HG03442 (cell line): Measurements from ENCODE around the gene WDR88.
"Not testable (repeated sequence)": the region's sequence is repeated elsewhere in the genome, so short reads cannot be mapped to it uniquely, and the experiment has no call there.

Source experiments
- ATAC-seq: cut with Tn5 transposase; IDR thresholded peaks from one replicate; pipeline ENCODE4 v1.9.1; 2021; ENCODE audit warnings: mild to moderate bottlenecking, moderate library complexity; ENCODE audit not compliant: unreplicated experiment

WDR88 gene

DNA sequence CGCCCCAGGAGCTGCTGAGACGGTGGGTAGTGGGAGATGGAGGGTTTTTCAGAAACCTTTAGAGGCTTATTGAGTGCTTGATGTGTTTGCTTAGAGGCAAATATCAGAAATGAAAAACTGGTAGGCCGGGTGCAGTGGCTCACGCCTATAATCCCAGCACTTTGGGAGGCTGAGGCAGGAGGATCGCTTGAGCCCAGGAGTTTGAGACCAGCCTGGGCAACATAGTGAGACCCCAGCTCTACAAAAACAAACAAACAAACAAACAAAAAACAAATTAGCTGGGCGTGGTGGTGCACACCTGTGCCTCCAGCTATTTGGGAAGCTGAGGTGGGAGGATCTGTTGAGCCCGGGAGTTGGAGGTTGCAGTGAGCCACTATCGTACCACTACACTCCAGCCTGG is 5.2 kb upstream of the WDR88 start:
- not testable (repeated sequence) for ATAC-seq

DNA sequence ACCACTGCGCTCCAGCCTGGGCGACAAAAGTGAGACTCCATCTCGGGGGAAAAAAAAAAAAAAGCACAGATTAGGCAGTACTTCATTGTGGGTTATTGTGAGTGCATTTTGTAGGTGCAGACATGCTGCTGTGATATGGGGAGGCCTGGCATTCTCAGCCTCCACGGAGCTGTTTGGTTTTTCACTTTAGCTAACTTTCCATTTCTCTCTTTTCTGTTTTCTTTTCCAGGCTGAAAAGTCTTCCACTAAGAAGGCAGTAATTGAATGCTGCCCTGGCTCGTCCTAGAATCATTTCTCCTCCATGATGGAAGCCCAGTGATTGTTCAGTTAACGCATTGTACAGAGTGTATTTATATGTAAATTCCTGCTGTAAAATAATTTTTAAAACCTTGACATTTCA is 2.0 kb upstream of the WDR88 start:
- ATAC-seq: no peak

DNA sequence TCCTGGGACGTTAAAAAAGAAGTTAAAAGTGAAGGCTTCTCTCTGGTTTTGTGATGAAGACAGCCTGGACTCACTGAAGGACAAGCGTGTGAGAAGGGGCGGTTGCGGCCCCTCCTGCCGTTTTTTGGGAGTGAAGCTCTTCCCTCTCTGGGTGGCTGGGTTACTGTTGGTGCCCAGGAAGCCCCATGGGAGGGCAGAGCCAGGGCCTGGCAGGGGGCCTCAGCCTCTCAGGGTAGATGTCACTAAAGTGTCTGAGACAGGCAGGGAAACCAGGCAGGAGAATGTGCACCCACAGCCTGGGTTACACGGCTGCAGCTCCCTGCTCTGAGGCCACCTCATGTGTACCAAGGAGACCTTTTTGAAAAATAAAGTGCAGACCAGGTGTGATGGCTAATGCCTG is 1.5 kb upstream of the WDR88 start:
- no peak for ATAC-seq

DNA sequence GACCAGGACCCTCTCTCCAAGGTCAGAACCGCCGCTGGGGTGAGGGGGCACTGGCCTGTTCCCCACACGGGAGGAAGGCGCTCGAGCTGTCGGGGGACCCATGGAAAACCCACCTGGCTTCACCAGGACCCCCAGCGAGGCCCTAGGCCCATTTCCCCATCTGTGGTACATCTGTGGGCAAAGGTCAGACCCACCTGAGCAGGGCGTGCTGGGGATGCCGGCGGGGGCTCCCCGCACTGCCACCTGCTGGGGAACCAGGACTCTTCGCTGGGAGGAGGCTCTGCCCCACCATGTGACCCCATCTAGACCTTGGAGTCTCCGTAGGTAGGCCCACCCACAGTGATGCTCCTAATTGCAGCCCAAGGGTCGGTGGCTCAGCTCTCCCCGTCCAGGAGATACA is 511 bp downstream of the WDR88 start:
- ATAC-seq: no peak

DNA sequence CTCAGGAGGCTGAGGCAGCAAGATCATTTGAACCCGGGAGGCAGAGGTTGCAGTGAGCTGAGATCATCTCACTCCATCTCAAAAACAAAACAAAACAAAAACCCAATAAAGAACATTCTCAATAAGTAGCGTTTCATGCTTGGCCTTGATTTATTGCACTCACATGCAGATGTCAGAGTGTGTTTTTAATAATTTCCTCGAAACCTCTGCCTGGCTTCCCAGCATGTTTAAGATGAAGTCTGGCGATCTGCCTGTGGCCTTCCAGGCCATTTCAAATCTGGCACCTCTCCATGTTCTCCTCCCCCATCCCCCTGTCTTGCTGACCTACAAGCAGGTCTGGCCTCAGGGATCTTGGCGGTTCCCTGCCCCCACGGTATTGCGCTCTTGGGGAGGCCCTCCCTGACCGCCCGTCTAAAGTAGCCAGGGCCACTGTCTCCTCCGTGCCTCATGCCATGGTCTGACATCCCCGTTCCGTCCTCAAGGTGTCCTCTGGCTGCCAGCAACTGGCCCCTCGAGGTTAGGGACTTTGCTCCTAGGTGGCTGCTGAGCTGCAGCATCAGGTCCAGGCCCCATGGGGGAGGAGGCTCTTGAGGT is 1.6 kb downstream of the WDR88 start:
- no peak for ATAC-seq

DNA sequence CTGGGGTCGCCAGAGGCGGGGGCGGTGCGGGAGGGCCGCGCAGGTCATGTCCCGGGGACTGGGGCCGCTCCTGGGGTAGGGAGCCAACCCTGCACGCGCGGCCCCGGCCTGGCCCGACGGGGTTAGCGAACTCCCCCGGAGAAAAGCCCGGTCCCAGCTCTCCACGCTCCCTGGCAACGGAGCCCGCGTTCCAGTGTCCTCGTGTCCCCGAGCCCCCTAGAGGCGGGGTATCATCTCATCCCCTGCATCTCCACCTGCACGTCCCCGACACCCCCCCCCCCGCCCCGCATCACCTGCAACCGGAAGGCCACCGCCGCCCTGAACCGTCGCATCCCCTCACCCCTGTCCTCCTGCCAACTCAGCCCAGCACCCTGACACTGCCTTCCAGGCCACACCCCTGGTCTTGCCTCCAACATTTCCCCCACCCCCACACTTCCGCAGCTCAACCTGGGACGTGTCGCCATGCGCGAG is 2.7 kb downstream of the WDR88 start:
- ATAC-seq: no peak

DNA sequence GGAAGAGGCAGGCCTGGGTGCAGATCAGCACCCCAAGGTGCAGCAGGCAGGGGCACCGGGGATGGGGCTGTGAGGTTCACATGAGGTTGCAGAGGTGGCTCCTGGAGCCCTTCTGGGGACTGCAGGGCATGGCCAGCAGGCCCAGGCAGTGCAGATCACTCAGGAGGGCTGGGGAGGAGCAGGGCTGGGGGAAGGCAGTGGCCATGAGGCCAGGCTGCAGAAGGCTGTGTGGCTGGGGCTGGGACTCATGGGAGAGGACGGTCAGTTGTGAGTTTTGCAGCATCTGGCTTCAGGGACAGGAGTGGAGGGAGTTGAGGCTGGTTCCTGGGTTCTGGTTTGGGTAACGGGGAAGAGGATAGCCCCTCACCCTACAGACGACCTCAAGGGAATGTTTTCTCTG is 7.3 kb downstream of the WDR88 start:
- ATAC-seq: no peak

DNA sequence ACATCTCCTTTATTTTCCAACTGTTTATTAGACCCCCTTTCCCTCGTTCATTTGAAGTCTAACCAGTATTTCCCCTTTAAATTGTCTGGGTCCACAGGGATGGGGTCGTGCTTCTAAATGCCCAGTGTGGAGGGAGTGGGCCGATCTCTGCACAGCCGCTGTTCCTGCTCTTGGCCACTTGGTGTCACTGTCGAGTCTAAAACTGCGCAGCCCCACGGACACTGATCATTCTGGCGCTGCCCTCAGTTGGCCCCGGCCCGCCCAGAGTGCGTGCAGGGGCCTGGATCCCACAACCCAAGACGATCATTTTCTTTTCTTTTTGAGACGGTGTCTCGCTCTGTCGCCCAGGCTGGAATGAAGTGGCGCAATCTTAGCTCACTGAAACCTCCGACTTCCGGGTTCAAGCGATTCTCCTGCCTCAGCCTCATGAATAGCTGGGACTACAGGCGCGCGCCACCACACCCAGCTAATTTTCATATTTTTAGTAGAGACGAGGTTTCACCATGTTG is 12.0 kb downstream of the WDR88 start:
- peak; percentile 60 for ATAC-seq

DNA sequence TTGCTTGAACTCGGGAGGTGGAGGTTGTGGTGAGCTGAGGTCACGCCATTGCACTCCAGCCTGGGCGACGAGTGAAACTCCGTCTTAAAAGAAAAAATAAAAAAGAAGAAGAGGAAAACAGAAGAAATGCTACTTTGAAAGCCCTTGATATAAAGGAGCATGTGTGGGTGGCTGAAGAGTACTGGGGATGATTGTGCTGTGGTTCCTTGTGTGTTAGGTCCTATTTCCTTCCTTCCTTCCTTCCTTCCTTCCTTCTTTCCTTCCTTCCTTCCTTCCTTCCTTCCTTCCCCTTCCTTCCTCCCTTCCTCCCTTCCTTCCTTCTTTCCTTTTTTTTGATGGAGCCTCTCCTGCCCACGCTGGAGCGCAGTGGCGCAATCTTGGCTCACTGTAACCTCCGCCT is 14.3 kb downstream of the WDR88 start:
- no peak for ATAC-seq

DNA sequence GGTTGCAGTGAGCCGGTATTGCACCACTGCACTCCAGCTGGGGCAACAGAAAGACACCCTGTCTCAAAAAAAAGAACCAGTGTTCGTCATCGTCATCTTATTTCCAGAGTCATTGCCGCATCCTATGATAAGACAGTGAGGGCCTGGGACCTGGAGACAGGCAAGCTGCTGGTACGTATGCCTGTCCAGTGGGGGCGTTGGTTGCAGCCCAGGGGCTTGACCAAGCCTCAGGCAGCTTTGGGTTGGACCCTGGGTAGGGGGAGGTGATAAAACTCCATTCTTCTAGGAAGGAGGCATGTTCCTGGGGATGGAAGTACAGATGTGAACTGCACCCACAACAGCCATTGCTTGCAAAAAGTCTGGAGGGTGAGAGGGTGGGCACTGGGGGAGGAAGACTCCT is 15.6 kb downstream of the WDR88 start:
- no peak for ATAC-seq

DNA sequence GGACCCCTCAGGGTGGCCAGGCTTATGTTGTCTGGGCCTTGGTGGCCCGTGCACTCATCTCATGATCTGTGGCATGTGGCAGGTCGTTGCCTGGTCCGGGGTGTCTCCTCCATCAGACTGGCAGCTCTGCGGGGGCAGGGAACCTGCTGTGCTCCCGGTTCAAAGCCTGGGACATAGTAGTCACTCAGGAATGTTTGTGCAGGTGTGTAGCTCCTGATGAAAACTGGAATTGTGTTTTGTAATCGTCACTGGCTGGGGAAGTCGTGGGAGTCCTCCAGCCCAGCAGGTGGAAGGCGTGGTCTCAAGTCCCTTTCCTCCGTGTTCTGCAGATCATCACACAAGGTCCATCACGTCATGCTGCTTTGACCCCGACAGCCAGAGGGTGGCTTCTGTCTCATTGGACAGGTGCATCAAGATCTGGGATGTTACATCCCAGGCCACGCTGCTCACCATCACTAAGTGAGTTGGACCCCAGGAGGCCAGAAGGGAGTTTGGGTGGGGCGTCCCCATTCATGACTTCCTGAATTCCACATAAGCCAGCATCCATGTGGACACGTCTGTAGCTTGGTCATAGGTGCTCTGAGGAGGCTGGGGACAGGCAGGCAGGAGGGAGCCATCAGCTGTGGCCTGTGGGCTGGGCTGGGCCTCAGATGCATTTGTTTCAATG is 19.1 kb downstream of the WDR88 start:
- no peak for ATAC-seq

DNA sequence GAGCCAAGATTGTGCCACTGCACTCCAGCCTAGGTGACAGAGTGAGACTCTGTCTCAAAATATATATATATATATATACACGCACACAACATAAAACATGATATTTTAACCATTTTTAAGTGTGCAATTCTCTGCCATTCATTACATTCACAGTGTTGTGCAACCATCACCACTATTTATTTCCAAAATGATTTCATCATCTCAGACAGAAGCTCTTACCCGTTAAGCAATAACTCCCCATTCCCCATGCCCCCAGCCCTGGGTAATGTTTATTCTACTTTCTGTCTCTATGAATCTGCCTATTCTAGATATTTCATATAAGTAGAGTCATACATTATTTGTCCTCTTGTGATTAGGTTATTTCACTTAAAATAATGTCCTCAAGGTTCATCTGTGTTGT is 20.3 kb downstream of the WDR88 start:
- no peak for ATAC-seq

DNA sequence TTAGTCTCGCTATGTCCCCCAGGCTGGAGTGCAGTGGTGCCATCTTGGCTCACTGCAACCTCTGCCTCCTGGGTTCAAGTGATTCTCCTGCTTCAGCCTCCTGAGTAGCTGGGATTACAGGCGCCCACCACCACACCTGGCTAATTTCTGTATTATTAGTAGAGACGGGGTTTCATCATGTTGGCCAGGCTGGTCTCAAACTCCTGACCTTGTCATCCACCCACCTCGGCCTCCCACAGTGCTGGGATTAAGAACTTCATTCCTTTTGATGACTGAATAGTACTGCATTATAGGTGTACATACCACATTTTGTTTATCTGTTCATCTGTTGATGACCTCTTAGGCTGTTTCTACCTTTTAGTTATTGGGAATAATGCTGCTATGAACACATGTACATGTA is 20.7 kb downstream of the WDR88 start:
- not testable (repeated sequence) for ATAC-seq

DNA sequence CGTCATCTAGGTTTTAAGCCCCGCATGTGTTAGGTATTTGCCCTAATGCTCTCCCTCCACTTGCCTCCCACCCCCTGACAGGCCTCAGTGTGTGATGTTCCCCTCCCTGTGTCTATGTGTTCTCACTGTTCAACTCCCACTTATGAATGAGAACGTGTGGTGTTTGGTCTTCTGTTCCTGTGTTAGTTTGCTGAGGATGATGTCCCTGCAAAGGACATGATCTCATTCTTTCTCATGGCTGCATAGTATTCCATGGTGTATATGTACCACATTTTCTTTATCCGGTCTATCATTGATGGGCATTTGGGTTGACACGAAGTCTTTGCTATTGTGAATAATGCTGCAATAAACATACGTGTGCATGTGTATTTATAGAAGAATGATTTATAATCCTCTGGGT is 22.4 kb downstream of the WDR88 start:
- not testable (repeated sequence) for ATAC-seq

DNA sequence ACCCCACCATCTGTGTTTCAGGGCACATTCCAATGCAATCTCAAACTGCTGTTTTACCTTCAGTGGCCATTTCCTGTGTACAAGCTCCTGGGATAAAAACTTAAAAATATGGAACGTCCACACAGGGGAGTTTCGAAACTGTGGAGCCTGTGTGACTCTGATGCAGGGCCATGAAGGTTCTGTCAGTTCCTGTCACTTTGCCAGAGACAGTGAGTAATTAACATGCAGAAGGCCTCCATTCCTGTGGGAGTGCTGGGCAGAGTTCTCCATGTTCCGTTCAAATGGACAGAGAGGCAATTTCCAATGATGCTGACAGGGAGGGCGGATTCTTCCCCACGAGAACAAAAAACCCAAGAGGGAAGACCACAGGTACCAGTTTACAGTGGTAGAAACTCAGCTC is 24.4 kb downstream of the WDR88 start:
- no peak for ATAC-seq

DNA sequence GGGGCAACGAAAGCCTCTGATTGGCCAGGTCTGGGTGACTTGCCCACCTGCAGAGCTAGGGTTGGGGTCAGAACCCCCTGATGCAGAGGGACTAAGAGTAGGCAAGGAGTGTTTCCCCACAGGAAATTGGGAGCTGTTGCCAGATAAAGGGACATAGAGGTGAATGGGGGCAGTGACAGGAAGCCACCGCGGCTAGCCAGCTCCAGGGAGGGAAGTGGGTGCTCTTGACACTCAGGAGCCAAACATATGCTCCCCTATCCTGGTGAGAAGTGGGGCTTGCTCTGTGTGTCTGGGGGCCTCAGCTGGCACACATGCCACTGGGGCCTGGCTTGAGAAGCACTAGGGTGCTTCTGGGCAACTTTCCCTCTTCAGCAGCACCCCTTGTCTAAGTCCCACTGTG is 26.0 kb downstream of the WDR88 start:
- ATAC-seq: no peak

DNA sequence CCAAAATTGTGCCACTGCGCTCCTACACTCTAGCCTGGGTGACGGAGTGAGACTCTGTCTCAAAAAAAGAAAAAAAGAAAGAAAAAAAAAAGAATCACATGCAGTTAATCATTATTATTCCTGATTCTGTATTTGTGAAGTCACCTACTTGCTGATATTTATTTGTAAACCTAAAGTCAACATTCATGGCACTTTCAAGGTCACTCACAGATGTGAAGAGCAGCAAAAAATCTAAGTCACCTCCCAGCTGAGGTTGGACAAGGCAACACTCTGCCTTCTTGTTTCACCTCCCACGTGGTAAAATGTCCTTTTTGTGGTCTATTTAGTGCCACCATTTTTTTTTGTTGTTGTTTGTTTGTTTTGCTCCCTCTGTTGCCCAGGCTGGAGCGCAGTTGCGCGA is 26.5 kb downstream of the WDR88 start:
- no peak for ATAC-seq

DNA sequence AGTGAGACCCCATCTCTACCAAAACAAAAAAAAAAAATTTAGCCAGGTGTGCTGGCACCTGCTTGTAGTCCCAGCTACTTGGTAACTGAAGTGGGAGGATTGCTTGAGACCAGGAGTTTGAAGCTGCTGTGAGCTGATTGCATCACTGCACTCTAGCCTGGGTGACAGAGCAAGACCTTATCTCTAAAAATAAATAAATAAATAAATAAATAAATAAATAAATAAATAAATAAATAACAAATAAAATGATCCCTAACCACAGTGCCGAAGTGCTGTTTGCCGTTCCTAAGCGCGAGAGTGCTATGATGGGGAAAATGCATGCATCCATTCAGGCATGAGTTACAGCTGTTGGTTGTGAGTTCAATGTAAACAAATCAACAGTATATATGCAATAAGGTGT is 27.2 kb downstream of the WDR88 start:
- no peak for ATAC-seq

DNA sequence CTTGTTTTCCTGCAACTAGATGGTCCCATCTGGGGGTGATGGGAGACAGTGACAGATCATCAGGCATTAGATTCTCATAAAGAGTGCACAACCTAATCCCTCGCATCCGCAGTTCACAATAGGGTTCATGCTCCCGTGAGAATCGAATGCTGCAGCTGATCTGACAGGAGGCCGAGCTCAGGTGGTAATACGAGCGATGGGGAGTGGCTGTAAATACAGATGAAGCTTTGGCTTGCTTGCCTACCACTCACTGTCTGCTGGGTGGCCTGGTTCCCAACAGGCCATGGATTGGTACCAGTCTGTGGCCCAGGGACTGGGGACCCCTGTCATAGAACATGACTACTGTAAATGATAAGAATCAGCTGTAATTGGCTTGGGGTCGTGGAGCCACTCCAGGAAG is 28.0 kb downstream of the WDR88 start:
- ATAC-seq: no peak

DNA sequence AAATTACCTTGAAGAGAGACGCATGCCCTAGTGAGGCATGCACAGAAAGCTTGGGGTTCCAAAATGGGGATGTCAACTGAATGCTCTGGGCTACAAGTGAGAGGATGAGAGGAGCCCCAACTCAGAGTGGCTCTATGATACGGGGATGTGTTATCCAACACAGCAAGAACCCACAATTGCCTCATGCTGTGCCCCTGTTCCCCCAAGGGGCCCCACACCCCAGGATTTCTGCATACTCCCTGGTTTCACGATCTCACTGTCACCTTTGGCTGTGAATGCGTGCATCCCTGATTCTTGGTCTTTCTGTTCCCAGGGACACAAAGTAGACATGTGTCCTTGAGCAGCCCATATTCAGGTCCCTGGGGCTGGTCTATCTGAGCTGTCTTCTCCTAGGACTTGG is 29.3 kb downstream of the WDR88 start:
- no peak for ATAC-seq

DNA sequence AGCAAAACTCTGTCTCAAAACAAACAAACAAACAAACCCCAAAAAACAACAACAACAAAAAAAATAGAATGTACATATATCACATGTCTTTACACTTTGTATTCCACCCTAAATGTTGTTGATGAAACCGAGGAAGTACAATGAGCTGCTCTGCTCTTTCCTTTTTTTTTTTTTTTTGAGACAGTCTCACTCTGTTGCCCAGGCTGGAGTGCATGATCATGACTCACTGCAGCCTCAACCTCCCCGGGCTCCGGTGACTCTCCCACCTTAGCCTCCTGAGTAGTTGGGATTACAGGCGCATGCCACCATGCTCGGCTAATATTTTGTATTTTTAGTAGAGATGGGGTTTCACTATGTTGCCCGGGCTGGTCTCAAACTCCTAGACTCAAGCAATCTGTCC is 31.6 kb downstream of the WDR88 start:
- ATAC-seq: no peak

DNA sequence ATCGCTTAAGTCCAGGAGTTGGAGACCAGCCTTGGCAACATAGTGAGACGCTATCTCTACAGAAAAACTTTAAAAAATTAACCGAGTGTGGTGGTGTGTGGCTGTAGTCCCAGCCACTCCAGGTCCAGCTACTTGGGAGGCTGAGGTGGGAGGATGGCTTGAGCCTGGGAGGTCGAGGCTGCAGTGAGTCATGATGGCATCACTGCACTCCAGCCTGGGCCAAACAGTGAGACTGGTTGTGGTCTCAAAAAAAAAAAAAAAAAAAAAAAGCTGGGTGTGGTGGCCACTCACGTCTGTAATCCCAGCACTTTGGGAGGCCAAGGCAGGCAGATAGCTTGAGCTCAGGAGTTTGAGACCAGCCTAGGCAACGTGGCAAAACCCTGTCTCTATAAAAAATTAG is 34.1 kb downstream of the WDR88 start:
- not testable (repeated sequence) for ATAC-seq

DNA sequence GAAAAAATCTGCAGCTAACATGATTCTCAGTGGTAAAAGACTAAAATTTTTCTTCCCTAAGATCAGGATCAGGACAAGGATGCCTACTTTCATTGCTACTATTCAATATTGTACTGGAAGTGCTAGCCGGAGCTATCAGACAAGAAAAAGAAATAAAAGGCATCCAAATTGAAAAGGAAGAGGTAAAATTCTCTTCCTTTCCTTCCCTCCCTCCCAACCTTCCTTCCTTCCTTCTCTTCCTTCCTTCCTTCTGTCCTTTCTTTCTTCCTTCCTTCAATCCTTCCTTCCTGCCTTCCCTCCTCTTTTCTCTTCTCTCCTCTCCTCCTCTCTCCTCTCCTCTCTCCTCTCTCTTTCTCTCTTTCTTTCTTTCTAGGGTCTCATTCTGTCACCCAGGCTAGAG is 35.5 kb downstream of the WDR88 start:
- ATAC-seq: no peak
